HepG2 (cell line): ENCODE results near the gene ARL10. TPM values are rescaled to one million over a fixed set of nuclear protein-coding genes. Genes with fewer than 3 reads are reported as not detected.

ENCODE experiments used
- CREB1 ChIP-seq, 2 experiments: fragments of 450-650 bp in 1 of 2; IDR thresholded peaks; 2 replicates each; pipeline ENCODE4 v1.6.1; 2016 to 2017; ENCODE audit warnings: control low read depth in 1 of 2, mild to moderate bottlenecking in 1 of 2, missing compliant biosample characterization in 1 of 2, missing genetic modification characterization in 1 of 2
- EEA1 ChIP-seq: sonication (generic); formaldehyde crosslinking; IDR thresholded peaks from 2 replicates; pipeline ENCODE4 v1.5.1; 2020; ENCODE audit warnings: mild to moderate bottlenecking, missing genetic modification reagents, borderline replicate concordance
- HNF1A ChIP-seq, 2 experiments: sonication (generic) in 1 of 2; formaldehyde crosslinking in 1 of 2; IDR thresholded peaks; 2 replicates each; pipeline versions ENCODE4 v1.4.0 to v1.6.1; 2016 to 2020; ENCODE audit warnings: borderline replicate concordance in 1 of 2, low read depth in 1 of 2, mild to moderate bottlenecking in 1 of 2, missing genetic modification reagents in 1 of 2
- KLF11 ChIP-seq: IDR thresholded peaks from 2 replicates; pipeline ENCODE4 v1.6.1; 2016; ENCODE audit warnings: missing compliant biosample characterization
- LCORL ChIP-seq, 2 experiments: fragments of 450-650 bp in 1 of 2; sonication (generic) in 1 of 2; formaldehyde crosslinking in 1 of 2; IDR thresholded peaks; 2 replicates each; pipeline versions ENCODE4 v1.5.0 to v1.6.1; 2017 to 2020; ENCODE audit warnings: antibody characterized with exemption in 1 of 2, missing genetic modification reagents in 1 of 2
- MBNL3 ChIP-seq: fragments of 250-450 bp; sonication (Bioruptor Pico); conservative IDR thresholded peaks from 2 replicates; pipeline ENCODE4 v1.8.0; 2022; ENCODE audit warnings: mild to moderate bottlenecking, inconsistent platforms
- MEIS1 ChIP-seq: sonication (generic); formaldehyde crosslinking; IDR thresholded peaks from 2 replicates; pipeline ENCODE4 v1.9.0; 2021; ENCODE audit warnings: mild to moderate bottlenecking, missing genetic modification reagents, moderate library complexity, borderline replicate concordance
- MYNN ChIP-seq: sonication (generic); formaldehyde crosslinking; IDR thresholded peaks from 2 replicates; pipeline ENCODE4 v1.4.0; 2020; ENCODE audit warnings: mild to moderate bottlenecking, low read depth, missing genetic modification reagents
- SOX5 ChIP-seq: IDR thresholded peaks from 2 replicates; pipeline ENCODE4 v1.6.1; 2016; ENCODE audit warnings: borderline replicate concordance
- SRSF1 ChIP-seq: fragments of 200-400 bp; formaldehyde crosslinking; optimal IDR thresholded peaks from 2 replicates; pipeline ENCODE3; 2017; ENCODE audit warnings: mild to moderate bottlenecking, low read depth, low read length, moderate library complexity
- TCF12 ChIP-seq, 2 experiments: fragments of 450-650 bp in 1 of 2; sonication (generic) in 1 of 2; formaldehyde crosslinking in 1 of 2; IDR thresholded peaks; 2 replicates each; pipeline versions ENCODE4 v1.6.1 to v1.8.0; 2017 to 2022; ENCODE audit warnings: antibody characterized with exemption in 1 of 2, mild to moderate bottlenecking in 1 of 2, missing genetic modification reagents in 1 of 2, moderate library complexity in 1 of 2
- TFE3 ChIP-seq: IDR thresholded peaks from 2 replicates; pipeline ENCODE4 v1.6.1; 2016
- ZBTB39 ChIP-seq: sonication (generic); formaldehyde crosslinking; IDR thresholded peaks from 2 replicates; pipeline ENCODE4 v1.5.0; 2020; ENCODE audit warnings: missing genetic modification reagents
- ZFP62 ChIP-seq: sonication (generic); formaldehyde crosslinking; IDR thresholded peaks from 2 replicates; pipeline ENCODE4 v1.4.0; 2020; ENCODE audit warnings: missing genetic modification reagents
- ZNF276 ChIP-seq: sonication (generic); formaldehyde crosslinking; IDR thresholded peaks from 2 replicates; pipeline ENCODE4 v1.4.0; 2020; ENCODE audit warnings: mild to moderate bottlenecking, low read depth, missing genetic modification reagents
- ZNF343 ChIP-seq: sonication (generic); formaldehyde crosslinking; IDR thresholded peaks from 2 replicates; pipeline ENCODE4 v1.4.0; 2020; ENCODE audit warnings: mild to moderate bottlenecking, missing genetic modification reagents
- ZNF709 ChIP-seq: sonication (generic); formaldehyde crosslinking; IDR thresholded peaks from 2 replicates; pipeline ENCODE4 v1.5.0; 2020; ENCODE audit warnings: mild to moderate bottlenecking, missing genetic modification reagents
- ZNF737 ChIP-seq: sonication (generic); formaldehyde crosslinking; IDR thresholded peaks from 2 replicates; pipeline ENCODE4 v1.5.0; 2020; ENCODE audit warnings: missing genetic modification reagents, mild to moderate bottlenecking, borderline replicate concordance
- ZNF891 ChIP-seq: sonication (generic); formaldehyde crosslinking; IDR thresholded peaks from 2 replicates; pipeline ENCODE4 v1.5.0; 2020; ENCODE audit warnings: mild to moderate bottlenecking, missing genetic modification reagents
- polyA plus RNA-seq, 8 experiments: library from polyadenylated mRNA; depleted of rRNA in 3 of 8; stranded (reverse) in 7 of 8; unstranded in 1 of 8; fragments of >200 nt; fragmentation: Illumina TruSeq in 4 of 8; extraction: Trizol in 4 of 8; gene quantifications; 2 replicates each; pipeline versions ENCODE4 v1.2.1 to v1.2.3, GENCODE V29; 2011 to 2016; ENCODE audit warnings: low read depth in 4 of 8, missing spikeins in 1 of 8, mixed read lengths in 1 of 8; ENCODE audit not compliant: insufficient read depth in 1 of 8
- total RNA-seq, 5 experiments: library from RNA; depleted of rRNA; stranded (reverse); fragments of >200 nt; fragmentation: Illumina TruSeq; extraction: Trizol; gene quantifications; 2 replicates each; pipeline ENCODE4 v1.2.3, GENCODE V29; 2016; ENCODE audit warnings: low read depth in 1 of 5

ARL10 gene
- total and polyA plus RNA-seq, 2 of the 13 experiments (the other 11 are each of a cell fraction or from before 2014, with no cell fraction given): 0.18 to 0.50 TPM

- TF ChIP-seq LCORL (IDR thresholded peaks at IDR 0.05) (no peak), LCORL (CRISPR knock-in tag; IDR thresholded peaks at IDR 0.05) (no peak), HNF1A (IDR thresholded peaks at IDR 0.05; ENCODE audit: low read depth) (no peak), HNF1A (CRISPR knock-in tag; IDR thresholded peaks at IDR 0.05; ENCODE audit: borderline replicate concordance) (no peak), ZNF737 (CRISPR knock-in tag) (no peak), ZBTB39 (CRISPR knock-in tag) (peak; percentile 10; the same call in 1 of the 2 replicates), ZNF709 (no peak), ZNF343 (0 out of 2 replicates have a peak, but pooled peaks have one; percentile 6), MEIS1 (CRISPR knock-in tag) (no peak), ZNF891 (CRISPR knock-in tag) (peak; percentile 14; the same call in 1 of the 2 replicates), SRSF1 (peak; percentile 14), TCF12 (IDR thresholded peaks at IDR 0.05) (no peak), TCF12 (CRISPR knock-in tag; IDR thresholded peaks at IDR 0.05) (0 out of 2 replicates have a peak, but pooled peaks have one; percentile 0), MYNN (no peak), KLF11 (CRISPR knock-in tag) (no peak), MBNL3 (CRISPR knock-in tag) (no peak), ZFP62 (CRISPR knock-in tag) (no peak), ZNF276 (CRISPR knock-in tag) (0 out of 2 replicates have a peak, but pooled peaks have one; percentile 11), CREB1 (IDR thresholded peaks at IDR 0.05) (no peak), CREB1 (CRISPR knock-in tag; IDR thresholded peaks at IDR 0.05) (no peak), SOX5 (CRISPR knock-in tag) (no peak), EEA1 (CRISPR knock-in tag) (0 out of 2 replicates have a peak, but pooled peaks have one; percentile 26), TFE3 (CRISPR knock-in tag) (no peak)
Measured at GRCh38 chr5:176360894-176361436, 4.3 kb upstream of the ARL10 start (continued).
